Suprapubic skin (tissue), 4 donors: Measurements from ENCODE around the gene ANAPC7. TPM values are rescaled to one million over a fixed set of nuclear protein-coding genes. Genes with fewer than 3 reads are reported as not detected.
A peak's percentile ranks its signal among the peaks of the same experiment; 100 is the strongest.

ENCODE experiments used
- DNase-seq, 2 donors: peaks; one replicate each; pipeline ENCODE4 v3.0.0-alpha.2; 2019; ENCODE audit warnings: low spot score in 2 of 2
- H3K27ac ChIP-seq: fragments of 200-600 bp; sonication (generic); one replicate; pipeline ENCODE4 v1.5.1; 2019
- H3K27me3 ChIP-seq: fragments of 200-600 bp; sonication (generic); one replicate; pipeline ENCODE4 v1.5.1; 2019
- H3K36me3 ChIP-seq: fragments of 200-600 bp; sonication (generic); one replicate; pipeline ENCODE4 v1.5.1; 2019
- H3K4me1 ChIP-seq: fragments of 200-600 bp; sonication (generic); one replicate; pipeline ENCODE4 v1.5.1; 2019
- H3K4me3 ChIP-seq: fragments of 200-600 bp; sonication (generic); one replicate; pipeline ENCODE4 v1.5.1; 2019; ENCODE audit warnings: mild to moderate bottlenecking
- H3K9me3 ChIP-seq: fragments of 200-600 bp; sonication (generic); one replicate; pipeline ENCODE4 v1.5.1; 2019
- CTCF ChIP-seq, 2 donors: fragments of 200-600 bp in 1 of 2; fragments of 450-650 bp in 1 of 2; sonication (generic) in 1 of 2; IDR thresholded peaks; one replicate each; pipeline ENCODE4 v1.5.1; 2016 to 2019; ENCODE audit warnings: antibody characterized with exemption in 2 of 2, mild to moderate bottlenecking in 1 of 2, moderate library complexity in 1 of 2
- EP300 ChIP-seq: sonication (generic); formaldehyde crosslinking; IDR thresholded peaks from one replicate; pipeline ENCODE4 v1.6.1; 2017; ENCODE audit warnings: antibody characterized with exemption
- POLR2A ChIP-seq, 2 donors: fragments of 450-650 bp; IDR thresholded peaks; one replicate each; pipeline ENCODE4 v1.6.1; 2017; ENCODE audit warnings: antibody characterized with exemption in 2 of 2, mild to moderate bottlenecking in 2 of 2, moderate library complexity in 2 of 2
- POLR2AphosphoS5 ChIP-seq, 3 donors: sonication (generic); formaldehyde crosslinking; IDR thresholded peaks; one replicate each; pipeline ENCODE4 v1.6.1; 2017; ENCODE audit warnings: antibody characterized with exemption in 3 of 3
- WGBS: methylation state at CpG from one replicate; pipeline ENCODE4 v1.1.5; 2018; 5-methylcytosine and 5-hydroxymethylcytosine counted together
- total RNA-seq, 4 donors: library from RNA; depleted of rRNA; stranded (reverse); fragments of >200 nt; gene quantifications; one replicate each; pipeline ENCODE4 v1.1.0, GENCODE V29; 2016

ANAPC7 gene
- total RNA-seq, 4 donors from 2014 or later, result 39.6 to 56.6 (median 45.6) TPM

GRCh38 chr12:110372056-110372425, 31.5 kb downstream of the ANAPC7 start:
- Histone ChIP-seq H3K4me3 (no peak overlapping the region), H3K27me3 (no peaks in the 10 kb centered on the region), H3K9me3 (no peaks in the 10 kb centered on the region), H3K4me1 (peaks cover 48% of the 10 kb centered on the region), H3K27ac (peak overlapping the region; percentile 84), H3K36me3 (peaks cover 39% of the 10 kb centered on the region)
- WGBS, result 80% methylated on average over 6 of the region's 7 CpGs
- TF ChIP-seq CTCF (IDR thresholded peaks at IDR 0.05) (no peak), POLR2AphosphoS5 (IDR thresholded peaks at IDR 0.05) (no peak), POLR2A (IDR thresholded peaks at IDR 0.05) (no peak), EP300 (no peak)
- DNase-seq, result no peak

GRCh38 chr12:110371408-110372055, 32.0 kb downstream of the ANAPC7 start:
- H3K4me1 ChIP-seq, result peaks cover 48% of the 10 kb centered on the region
- 52% methylated on average over 6 of the region's 13 CpGs for WGBS
- no peaks in the 10 kb centered on the region for H3K9me3 ChIP-seq
- no peak overlapping the region for H3K4me3 ChIP-seq
- no peak for DNase-seq
- H3K36me3 ChIP-seq, result peaks cover 39% of the 10 kb centered on the region
- no peaks in the 10 kb centered on the region for H3K27me3 ChIP-seq
- H3K27ac ChIP-seq, result peak overlapping the region; percentile 84
- TF ChIP-seq CTCF (IDR thresholded peaks at IDR 0.05), result no peak
- no peak for TF ChIP-seq POLR2A (IDR thresholded peaks at IDR 0.05)

GRCh38 chr12:110370732-110371231, 32.7 kb downstream of the ANAPC7 start:
- DNase-seq, result peak in 1 of 2 donors; percentile 72
- TF ChIP-seq POLR2AphosphoS5 (IDR thresholded peaks at IDR 0.05), result no peak
- no peak for TF ChIP-seq POLR2A (IDR thresholded peaks at IDR 0.05)
- no peak for TF ChIP-seq EP300
- TF ChIP-seq CTCF (IDR thresholded peaks at IDR 0.05), result no peak
- Histone ChIP-seq H3K27ac (peak overlapping the region; percentile 84), H3K4me1 (peaks cover 48% of the 10 kb centered on the region), H3K36me3 (peaks cover 34% of the 10 kb centered on the region), H3K27me3 (no peaks in the 10 kb centered on the region), H3K4me3 (no peak overlapping the region), H3K9me3 (no peaks in the 10 kb centered on the region)
- 36% methylated on average over 3 of the region's 13 CpGs for WGBS

GRCh38 chr12:110369992-110370391, 33.5 kb downstream of the ANAPC7 start:
- 96% methylated on average over 8 of the region's 8 CpGs for whole genome bisulfite sequencing
- Histone ChIP-seq H3K4me1 (peaks cover 48% of the 10 kb centered on the region), H3K36me3 (peaks cover 26% of the 10 kb centered on the region)

More at GRCh38 chr12:110369992-110370391, 33.5 kb downstream of the ANAPC7 start:
- no peaks in the 10 kb centered on the region for H3K9me3 ChIP-seq
- TF ChIP-seq EP300, result no peak
- no peak for TF ChIP-seq POLR2AphosphoS5 (IDR thresholded peaks at IDR 0.05)
- no peak for TF ChIP-seq CTCF (IDR thresholded peaks at IDR 0.05)
- no peak for TF ChIP-seq POLR2A (IDR thresholded peaks at IDR 0.05)
- no peak overlapping the region for H3K4me3 ChIP-seq
- no peaks in the 10 kb centered on the region for H3K27me3 ChIP-seq
- peak overlapping the region; percentile 84 for H3K27ac ChIP-seq
- DNase-seq, result no peak
